NCI-H187 (cell line): ENCODE data around the gene PEX10.
"Not testable (repeated sequence)": the region's sequence is repeated elsewhere in the genome, so short reads cannot be mapped to it uniquely, and the experiment has no call there.

Experiments
- DNase-seq, 2 experiments: peaks; one replicate each; lab custom pipeline; 2025; lab: John Stamatoyannopoulos, UW

The PEX10 gene

DNA sequence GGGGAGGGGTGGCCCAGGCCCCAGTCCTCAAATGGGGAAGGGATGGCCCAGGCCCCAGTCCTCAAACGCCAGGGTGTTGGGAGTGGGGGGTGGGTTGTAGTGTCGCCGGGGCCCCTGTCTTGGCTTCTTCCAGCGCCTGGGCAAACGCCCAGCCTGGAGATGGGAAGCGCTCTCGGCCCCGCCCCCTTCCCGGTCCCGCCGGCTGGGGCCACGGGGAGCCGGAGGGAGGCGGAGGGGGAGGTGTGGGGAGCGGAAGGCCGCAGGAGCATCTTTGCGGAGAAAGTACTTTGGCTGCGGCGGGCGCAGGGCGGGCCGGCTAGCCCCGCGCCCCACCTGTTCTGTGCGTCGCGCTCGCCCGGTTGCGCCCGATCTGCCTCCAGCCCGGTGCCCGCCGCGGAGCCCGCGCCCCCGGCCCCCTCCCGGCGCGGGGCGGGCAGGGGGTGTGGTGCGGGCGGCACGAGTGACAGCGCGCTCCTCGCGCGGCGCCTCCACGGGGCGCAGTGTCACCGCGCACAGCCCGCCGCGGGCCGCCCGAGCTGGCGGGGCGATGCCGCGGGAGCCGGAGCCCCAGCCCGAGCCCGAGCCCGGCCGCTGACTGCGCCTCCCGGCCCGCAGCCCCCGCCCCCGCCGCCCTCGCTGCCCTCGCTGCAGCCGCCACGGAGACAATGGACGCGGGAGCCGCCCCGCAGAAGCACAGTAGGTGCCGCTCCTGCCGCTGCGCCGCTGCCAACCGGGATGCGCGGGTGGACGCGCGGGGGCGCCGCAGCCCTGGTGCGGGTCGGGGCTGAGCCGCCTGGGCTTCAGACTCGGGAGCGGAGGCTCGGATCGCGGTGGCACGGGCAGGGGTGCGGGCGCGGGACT is 31.1 kb upstream of the PEX10 start:
- DNase-seq = no peak

DNA sequence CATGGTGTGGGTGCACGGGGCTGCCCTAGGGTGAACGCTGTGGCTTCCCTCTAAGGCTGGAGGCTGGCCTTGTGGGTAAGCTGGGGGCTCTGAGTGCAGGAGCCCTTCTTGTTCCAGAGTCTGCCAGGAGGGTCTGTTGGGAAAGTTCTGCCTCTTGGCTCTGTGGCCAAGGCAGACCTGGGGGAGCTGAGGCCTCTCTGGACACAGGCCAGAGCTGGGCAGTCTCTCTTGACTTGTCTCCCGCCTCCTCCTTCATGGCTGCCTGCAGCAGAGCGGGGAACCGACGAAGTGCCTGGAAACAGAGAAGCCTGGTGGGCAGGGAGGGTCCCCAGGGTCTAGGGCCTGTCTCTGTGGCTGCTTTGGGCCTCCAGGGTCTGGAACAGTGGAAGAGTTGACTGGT is 30.3 kb upstream of the PEX10 start:
- DNase-seq = no peak

DNA sequence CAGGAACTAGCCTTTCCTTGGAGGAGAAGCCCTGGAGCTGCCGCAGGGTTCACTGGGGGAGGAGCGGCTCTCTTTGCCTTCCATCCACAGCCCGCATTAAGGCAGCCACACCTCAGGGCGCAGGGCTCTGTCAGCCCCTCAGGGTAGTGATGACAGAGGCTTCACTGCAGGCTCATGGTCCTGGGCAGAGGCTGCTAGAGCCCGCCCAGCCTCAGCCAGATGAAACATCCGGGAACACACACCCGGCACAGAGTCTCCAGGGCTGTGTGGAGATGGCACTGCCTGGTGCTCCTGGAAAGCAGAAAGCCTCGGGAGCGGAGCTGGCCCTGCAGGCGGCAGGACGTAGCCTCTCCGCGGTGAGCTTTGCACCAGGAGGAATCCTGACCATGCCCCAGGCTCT is 29.4 kb upstream of the PEX10 start:
- DNase-seq = no peak

DNA sequence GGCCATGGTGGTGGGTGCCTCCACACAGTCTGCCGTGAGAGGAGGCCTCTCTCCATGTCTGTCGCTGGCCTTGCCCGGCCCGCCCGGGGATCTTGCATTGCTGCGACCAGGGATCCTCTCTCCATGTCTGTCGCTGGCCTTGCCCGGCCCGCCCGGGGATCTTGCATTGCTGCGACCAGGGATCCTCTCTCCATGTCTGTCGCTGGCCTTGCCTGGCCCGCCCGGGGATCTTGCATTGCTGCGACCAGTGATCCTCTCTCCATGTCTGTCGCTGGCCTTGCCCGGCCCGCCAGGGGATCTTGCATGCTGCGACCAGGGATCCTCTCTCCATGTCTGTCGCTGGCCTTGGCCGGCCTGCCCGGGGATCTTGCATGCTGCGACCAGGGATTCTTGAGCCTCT is 28.0 kb upstream of the PEX10 start:
- DNase-seq = not testable (repeated sequence)

DNA sequence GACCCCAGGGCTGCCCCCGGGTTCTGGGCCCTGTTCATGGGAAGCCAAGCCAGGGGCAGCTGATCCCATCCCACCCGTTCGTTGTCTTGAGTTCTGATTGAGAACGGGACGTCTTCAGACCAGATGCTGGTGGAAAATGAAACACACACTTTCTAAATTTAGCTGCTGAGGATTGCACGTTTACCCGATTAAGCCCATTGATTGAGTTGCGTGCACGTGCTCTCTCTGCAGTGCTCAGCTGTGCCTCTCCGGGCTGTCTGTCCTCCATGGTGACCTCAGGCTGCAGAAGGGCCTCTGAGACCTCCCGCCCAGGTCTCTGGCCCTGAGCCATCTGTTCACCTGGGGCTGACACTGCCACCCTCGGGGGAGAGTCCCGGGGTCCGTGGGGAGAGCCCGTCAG is 27.0 kb upstream of the PEX10 start:
- no peak for DNase-seq

DNA sequence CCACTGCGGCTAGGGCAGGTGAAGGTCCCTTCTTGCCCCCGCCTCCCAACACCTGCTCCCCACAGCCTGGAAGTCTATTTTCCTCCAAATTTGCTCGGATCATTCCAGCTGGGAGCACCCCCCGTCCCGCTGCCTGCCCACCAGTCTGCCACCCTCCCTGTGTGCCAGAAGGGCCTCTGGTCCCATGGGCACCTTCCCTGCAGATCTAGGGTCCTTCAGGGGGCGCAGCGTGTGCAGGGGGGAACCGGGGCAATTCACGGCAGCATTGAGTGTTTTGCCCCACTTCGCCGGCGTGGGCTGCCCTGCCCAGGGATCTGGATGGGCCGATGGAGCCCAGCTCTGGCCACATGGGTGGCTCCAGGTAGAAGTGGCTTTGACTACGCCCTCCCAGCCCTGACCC is 26.3 kb upstream of the PEX10 start:
- DNase-seq = no peak

DNA sequence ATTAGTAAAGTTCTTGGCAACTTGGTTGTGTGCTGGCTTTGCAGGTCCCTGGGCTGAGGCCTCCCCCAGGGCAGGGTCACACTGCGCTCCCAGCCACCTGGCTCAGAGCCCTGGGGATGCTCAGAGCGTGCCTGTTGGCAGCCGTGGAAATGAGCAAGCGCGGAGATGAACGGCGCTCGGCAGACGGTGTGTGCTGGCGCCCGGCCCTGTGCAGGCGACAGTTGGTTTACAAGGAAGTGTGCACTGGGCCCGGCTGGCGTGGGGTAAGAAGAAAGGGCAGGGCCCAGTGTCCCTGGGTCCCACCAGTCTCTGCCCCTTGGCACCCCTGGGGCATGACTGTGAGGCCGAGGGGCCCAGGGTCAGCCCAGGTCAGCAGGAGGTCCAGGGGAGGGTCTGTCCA is 25.7 kb upstream of the PEX10 start:
- no peak for DNase-seq

DNA sequence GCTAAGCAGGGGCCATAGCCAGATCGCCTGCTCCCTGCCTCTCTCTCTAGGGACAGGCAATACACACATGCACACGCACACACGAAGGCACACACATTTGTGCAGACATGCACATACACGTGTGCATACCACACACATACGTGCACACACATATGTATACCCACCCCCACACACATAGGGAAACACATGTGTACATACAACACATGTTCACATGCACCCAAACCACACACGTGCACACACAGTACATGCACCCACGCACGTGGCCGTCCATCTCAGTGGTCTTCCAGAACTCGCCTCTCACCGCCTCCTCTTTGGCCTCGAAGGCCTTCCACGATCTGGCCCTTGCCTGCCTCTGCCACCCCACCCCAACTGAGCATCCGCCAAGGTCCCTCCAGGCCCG is 25.3 kb upstream of the PEX10 start:
- no peak for DNase-seq

DNA sequence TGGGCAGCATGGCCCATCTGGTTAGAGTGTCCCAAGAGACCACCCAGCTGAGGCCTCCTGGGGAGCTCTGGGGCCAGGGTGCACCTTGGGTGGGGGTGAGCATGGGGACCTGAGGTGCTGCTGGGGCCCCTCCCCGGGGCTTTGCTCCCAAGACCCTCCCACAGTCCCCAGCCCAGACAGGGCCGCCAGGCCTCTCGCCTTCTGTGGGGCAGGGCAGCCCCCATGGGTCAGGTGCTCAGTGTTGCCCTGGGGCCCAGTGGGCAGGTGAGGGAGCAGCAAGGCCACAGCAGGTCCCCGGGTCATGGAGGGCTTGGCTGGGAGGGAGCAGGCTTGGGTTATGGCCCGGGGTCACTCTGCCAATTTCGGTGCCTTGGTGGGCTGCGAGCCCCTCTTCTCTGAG is 24.5 kb upstream of the PEX10 start:
- DNase-seq = no peak

DNA sequence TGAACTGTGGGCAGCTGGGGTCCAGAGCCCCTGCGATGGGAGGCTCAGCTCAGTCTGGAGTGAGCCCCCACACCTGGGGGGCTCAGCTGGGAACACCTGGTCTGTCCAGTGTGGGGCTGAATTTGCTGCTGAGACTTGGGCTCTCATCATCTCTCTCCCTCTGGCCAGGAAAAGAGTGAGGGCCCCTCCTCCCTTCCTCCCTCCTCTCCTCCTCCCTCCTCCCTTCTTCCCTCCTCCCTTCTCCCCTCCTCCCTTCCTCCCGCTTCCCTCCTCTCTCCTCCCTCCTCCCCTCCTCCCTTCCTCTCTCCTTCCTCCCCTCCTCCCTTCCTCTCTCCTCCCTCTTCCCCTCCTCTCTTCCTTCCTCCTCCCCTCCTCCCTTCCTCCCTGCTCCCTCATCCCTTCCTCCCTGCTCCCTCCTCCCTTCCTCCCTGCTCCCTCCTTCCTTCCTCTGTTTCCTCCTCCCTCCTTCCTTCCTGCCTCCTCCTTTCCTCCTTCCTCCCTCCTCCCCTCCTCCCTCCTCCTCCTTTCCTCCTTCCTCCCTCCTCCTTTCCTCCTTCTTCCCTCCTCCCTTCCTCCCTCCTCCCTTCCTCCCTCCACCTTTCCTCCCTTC is 23.5 kb upstream of the PEX10 start:
- no peak for DNase-seq

DNA sequence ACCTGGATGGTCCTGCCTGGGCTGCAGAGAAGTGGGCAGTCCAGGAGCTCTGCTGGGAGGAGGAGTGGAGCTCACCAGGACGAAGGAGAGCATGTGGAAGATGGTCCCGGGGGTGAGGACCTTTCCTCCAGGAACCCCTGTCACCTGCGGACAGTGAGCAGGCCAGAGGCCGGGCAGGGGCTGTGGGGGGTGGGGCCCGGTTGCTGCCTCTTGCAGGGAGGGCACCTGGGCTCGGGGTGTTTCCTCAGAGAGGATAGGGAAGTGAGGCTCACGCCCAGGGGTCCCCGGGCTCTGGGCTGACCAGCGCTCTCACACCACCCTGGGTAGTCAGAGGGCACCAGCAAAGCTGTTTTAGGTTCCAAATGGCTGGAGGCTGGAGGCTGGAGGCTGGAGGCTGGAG is 22.7 kb upstream of the PEX10 start:
- no peak for DNase-seq

DNA sequence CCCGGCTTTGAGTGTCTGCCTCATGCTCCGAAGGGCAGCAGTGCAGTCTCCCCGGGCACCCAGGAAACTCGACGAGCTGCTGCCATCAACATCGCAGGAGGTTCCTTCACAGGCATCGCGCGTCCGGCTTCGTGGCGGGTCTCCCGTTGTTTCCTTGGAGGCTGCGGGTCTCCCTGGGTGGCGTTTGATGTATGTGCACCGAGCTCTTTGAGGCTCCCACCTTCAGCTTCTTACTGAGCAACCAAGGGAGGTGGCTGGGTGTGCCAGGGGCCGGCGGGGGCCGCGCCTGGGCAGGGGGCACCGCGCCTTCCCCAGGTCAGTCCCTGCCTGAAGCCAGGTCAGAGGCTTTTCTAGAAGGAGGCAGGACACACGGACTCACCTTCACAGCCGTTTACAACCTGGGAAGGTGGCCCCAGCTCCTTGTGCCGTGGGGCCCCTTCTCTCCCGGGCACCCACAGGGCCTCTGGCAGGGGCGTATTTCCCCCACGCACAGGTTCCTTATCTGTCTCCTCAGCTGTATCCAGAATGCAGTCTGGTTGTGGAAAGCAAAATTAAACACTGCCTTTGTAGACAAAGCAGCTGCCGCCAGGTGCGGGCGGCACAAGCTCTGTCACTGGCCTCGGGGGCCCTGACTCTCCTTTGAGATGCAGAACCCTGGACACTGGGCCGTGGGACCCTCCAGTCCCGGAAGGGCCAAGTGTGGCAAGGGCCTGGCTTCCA is 21.7 kb upstream of the PEX10 start:
- no peak for DNase-seq

DNA sequence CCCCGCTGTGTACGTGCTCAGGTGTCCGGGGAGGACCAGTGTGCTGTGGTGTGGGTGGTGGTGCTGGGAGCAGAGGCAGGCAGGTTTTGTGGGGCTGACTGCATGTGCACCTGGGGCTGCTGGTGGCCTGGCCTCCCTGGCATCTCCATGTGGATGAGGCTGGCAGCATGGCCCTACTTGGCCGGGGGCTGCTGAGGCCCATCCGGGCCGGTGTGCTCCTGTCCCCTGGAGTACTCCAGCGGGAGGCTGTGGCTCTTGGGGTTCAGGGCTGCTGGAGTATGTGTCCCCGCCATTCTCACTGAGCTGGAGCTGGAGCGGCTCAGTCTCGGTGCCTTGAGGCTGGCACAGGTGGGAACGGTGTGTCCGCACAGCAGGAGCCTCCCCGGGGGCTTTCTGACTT is 20.8 kb upstream of the PEX10 start:
- no peak for DNase-seq

DNA sequence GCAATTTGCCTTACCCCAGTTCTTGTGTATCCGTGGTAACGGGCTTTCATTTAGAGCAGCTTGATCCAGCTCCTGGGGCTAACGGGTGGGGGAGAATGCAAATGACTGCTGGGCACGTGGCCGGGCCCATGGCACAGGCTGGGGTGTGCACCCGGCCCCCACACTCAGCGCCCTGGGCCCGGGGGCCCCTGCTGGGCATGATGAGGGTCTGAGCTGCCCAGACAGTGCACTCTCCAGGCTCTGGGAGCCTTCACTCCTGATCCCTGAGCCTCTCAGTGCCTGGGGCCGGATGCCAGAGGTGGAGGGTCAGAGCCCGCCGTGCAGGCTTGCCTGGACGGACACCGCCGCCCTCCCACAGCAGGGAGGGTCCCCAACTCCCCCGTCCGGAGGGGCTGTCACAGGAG is 20.1 kb upstream of the PEX10 start:
- no peak for DNase-seq

DNA sequence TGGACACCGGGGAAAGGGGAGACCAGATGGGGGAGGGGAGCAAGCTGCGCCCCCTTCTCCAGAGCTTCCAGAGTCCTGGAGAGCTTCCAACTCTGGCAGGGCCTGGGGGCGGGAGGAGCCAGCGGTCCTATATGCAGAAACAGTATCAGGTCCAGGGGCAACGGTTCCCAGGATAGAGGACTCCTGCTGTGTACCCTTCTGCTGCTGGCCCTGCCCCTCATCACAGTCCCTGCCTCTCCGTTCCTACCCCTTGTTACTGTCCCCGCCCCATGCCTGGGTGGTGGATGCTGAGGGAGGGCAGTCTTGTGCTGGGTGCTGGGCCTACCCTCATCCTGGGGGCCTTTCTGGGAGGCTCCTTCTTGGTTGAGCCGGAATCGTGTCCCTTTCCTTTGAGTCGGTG is 19.2 kb upstream of the PEX10 start:
- DNase-seq = no peak

DNA sequence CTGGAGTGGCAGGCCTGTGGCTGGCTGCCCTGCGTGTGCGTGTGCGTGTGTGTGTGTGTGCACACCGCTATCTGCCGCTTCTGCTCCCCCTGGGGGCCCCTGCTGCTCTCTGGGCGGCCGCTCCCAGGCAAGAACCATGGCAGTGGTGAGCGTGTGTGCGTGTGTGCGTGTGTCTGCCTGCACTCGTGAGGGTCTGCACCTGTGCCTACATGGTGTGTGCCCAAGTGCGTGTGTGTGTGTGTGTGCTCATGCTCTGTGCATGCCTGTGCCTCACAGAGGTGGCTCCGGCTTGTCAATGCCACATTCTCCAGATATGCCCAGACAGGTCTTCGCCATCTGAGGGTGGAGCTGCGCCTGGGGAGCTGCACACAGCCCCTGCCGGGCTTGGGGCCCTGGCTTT is 18.7 kb upstream of the PEX10 start:
- no peak for DNase-seq

DNA sequence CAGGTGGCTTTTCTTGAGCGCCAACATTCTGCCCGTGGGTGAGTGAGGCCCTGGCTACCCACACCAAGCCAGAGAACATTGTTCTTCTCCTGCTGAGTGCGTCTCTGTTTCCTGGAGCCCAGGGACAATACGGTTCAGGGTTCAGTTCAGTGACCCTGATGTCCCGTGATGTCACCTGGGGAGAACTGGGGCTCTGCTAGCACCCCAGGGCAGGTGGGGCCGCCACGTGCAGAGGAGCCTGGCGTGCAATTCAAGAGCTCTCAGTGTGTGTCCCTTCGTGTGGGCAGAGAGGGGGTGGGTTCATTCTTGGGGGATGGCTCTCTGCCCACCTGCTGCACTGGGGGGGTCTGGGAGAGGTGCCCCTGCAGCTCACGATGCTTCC is 18.2 kb upstream of the PEX10 start:
- no peak for DNase-seq

DNA sequence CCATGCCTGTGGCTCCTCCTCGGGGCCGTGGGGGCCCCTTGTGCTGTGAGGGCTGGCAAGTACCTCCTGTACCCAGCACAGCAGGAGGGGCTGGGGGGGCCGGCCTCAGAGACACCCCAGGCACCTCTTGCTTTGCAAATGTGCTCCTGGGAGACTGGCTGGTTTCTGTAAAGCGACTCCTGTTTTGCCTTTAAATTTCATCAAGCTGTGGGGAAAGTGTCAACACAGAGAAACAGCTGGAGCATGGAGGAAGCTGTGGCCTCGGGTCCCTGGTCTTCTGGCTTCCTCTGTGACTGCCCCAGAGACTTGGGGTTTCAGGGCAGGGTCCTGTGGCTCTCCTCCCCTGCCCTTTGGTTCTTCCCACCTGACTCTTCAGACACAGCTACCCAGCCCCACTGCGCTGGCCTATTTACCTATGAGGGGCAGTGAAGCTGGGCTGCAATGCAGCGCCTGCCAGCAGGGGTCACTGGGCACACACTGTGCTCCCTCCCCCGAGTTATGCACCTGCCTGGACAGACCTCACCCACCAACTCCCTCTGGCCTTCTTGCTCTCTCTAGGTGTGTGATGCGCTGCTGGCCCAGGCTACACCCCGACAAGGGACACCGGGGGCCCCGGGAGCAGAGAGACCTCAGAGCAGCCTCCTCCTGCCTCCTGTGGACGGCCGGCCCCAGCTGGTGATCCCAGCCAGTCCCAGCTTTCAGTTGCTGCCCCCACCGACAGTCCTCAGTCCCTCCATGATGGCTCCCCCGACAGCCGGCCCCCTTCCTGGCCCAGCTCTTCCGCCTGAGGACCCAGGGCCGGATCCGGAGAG is 17.6 kb upstream of the PEX10 start:
- no peak for DNase-seq

DNA sequence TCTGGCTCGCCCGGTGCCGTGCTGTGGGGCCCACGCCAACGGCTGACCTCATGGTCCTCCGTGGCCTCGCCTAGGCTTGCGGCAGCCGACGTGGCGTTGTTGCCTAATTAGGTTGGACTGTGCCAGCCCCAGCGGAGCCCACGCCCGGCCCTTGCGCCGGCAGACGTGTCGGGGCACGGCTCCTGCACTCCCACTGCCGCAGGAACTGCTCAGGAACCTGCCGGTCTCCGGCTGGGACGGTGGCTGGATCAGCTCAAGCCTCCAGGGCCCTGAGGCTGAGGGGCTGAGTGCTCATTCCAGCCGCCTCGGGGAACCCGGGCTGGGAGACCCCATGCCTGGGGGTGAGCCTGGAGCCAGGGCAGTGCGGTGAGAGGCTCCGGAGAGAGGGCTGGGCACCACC is 16.1 kb upstream of the PEX10 start:
- DNase-seq = no peak

DNA sequence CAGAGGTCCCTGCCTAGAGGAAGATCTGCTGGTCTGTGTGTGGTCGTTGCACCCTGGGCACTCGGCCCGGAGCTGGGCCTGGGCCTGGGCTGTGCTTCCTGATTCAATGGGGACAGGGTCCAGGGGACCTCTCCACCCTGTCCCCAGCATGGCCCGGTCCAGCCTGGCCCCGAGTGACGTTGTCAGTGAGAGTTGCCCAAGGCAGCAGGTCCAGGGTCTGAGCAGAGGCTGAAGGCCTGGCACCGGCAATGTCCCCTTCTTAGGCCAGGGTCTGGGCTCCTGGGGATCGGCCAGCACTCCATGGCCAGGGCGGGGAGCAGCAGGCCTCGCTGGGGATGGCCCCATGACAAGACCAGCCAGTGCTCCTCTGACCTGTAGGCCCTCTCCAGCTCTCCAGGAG is 15.6 kb upstream of the PEX10 start:
- no peak for DNase-seq

DNA sequence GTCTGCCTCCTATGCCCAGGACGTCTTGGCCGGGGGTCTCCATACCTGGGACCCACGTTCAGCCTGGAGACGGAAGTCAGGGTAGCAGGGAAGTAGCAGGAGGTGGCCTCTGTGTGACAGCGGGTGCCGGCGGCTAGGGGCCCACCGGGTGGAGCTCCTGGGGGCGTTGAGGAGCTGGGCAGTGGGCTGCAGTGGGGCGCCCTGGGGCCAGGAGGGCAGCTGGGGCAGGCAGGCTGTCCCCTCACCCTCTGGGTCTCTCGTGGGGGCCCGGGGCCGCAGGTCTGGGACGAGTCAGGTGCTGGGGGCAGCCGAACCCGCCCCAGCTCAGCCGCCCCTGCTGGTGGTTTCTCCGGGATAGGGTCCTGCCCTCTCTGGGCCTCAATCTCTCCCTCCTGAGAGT is 14.7 kb upstream of the PEX10 start:
- DNase-seq = no peak

DNA sequence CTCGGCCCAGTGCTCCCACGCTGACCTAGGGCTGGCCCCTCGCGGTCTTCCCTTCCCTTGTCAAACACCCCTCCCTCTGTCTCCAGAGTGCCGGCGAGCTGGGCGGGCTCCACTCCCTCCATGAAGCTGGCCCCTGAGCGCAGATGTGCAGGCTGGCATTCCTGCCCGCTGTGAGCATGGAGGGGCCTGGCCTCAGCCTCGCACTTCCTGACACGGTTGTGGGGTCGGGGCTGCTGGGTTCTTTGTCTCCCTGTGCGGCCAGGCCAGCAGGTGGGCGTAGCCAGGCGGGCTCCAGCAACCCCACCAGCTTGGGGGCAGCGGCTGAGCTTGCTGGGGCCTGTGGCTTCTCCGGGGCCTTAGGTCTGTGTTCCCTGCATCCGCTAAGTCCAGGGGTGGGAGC is 14.2 kb upstream of the PEX10 start:
- no peak for DNase-seq

DNA sequence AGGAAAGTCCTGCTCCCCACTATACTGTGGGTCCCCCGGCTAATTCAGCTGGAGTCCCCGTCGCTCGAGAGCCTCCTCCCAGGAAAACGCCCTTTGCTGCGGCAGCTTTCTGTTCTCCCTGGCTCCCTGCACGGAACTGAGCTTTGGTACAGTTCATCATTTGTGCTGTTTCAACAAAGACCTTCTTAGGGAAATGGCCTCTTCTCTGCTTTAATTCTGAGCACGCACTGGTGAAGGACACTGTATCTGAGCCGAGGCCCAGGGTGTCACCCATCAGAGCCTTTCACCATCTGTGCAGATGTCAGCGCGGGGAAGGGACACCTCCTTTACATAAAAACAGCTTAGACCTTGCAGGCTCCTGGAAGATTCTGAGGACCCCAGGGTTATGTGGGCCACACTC is 13.5 kb upstream of the PEX10 start:
- DNase-seq = no peak
